ENCODE results near the gene CCHCR1.

The CCHCR1 gene

DNA sequence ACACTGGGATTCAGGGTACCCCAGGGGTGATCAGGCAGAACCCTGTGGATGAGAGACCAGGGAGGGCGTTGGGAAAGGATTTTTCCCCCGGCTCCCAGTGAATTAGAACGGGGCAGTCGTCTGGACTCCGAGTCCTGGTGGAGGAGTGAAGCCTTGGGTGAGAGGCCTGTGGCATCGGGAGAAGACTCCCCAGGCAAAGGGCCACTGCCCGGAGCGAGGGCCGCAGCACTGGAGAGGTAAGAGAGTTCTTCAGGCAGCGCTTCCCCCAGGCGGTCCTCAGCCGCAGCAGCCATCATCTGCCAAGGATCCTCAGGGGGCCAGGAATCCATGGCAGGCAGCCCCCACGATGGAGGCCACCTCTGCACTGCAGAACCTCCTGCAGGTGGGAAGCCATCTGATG lies 45.9 kb downstream of the CCHCR1 start:
- Histone ChIP-seq H3K27ac (no peak overlapping the region), H3K4me3 (no peak overlapping the region)
- DNase-seq (ENCODE audit: low spot score) = no peak
- TF ChIP-seq, protein P1, sequence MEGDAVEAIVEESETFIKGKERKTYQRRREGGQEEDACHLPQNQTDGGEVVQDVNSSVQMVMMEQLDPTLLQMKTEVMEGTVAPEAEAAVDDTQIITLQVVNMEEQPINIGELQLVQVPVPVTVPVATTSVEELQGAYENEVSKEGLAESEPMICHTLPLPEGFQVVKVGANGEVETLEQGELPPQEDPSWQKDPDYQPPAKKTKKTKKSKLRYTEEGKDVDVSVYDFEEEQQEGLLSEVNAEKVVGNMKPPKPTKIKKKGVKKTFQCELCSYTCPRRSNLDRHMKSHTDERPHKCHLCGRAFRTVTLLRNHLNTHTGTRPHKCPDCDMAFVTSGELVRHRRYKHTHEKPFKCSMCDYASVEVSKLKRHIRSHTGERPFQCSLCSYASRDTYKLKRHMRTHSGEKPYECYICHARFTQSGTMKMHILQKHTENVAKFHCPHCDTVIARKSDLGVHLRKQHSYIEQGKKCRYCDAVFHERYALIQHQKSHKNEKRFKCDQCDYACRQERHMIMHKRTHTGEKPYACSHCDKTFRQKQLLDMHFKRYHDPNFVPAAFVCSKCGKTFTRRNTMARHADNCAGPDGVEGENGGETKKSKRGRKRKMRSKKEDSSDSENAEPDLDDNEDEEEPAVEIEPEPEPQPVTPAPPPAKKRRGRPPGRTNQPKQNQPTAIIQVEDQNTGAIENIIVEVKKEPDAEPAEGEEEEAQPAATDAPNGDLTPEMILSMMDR (IDR thresholded peaks at IDR 0.05) = no peak

DNA sequence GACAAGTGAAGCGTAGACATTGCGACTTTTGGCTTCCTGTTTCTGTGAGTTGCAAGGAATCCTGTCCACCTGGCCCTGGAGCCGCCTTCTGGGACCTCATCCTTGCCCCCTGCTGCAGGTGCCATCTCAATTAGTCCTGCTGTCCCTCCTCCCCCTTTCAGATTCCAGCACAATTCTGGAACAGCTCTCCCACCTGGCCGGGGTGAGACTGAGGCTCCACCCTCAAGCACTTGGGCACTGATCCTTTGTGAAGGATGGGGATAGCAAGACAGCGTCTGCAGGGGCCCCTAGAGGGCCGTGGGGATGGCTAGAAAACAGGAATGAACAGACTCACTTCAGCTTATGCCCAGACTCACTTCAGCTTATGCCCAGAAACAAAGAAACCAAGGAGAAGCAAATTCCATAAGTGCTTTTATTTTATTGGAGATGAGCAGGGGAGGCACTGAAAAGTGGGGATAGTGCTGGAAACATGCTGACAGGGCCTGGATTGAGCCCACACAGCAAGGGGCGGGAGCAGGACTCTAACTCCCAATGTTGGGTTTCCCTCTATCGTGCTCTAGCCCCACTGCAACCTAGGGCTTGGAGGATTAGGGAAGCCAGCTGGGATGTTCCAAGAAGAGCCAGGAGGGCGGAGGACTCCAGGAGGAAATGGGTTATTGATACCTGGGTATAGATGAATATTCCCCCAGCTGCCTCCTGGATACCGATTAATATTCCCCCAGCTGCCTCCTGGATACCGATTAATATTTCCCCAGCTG lies 46.6 kb downstream of the CCHCR1 start:
- H3K4me3 ChIP-seq = no peak overlapping the region
- H3K27ac ChIP-seq = no peak overlapping the region
- TF ChIP-seq, protein P1 (IDR thresholded peaks at IDR 0.05) = no peak
- no peak for DNase-seq (ENCODE audit: low spot score)

DNA sequence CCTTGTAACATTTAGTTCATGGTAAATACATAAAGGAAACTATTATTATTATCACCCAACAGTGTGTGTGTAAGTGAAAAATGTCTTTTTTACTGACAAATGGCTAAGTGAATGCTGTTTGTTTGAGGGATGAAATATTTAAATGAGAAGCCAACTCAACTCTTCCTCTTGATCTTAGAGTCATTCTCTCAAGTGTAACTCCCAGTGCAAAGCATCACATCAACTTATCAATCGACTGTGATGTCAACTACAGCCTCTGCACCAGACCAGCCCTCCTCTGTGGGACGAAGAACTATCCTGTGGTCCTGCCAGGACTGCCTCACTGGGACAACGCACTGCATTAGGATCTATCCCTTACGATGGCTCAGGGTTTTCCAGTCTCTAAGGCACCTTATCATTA lies 50.5 kb downstream of the CCHCR1 start:
- DNase-seq (ENCODE audit: low spot score) = no peak
- TF ChIP-seq, protein P1 (IDR thresholded peaks at IDR 0.05) = no peak
- no peak overlapping the region for H3K4me3 ChIP-seq
- no peak overlapping the region for H3K27ac ChIP-seq

DNA sequence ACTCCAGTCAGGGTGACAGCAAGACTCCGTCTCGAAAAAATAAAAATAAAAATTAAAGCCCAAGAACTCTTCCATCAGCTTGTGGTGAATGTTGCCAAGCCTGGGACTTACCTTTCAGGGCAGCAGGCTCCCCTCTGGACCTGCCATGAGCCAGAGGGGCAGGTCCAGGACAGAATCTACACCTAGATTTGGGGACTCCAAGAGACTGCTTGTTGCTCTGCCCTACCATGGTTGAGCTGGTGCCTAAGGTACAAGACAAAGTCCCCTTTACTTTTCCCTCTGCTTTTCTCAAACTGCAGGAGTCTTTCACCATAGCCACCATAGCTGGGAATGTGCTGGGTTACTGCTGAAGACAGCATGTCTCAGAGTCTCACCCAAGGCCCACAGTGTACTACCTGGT lies 54.5 kb downstream of the CCHCR1 start:
- Histone ChIP-seq H3K27ac (no peak overlapping the region), H3K4me3 (no peak overlapping the region)
- TF ChIP-seq, protein P1 (IDR thresholded peaks at IDR 0.05) = no peak
- DNase-seq (ENCODE audit: low spot score) = no peak

- Histone ChIP-seq H3K4me3 (no peak overlapping the region), H3K27ac (no peak overlapping the region)
- DNase-seq (ENCODE audit: low spot score) = no peak
- TF ChIP-seq, protein P1 (IDR thresholded peaks at IDR 0.05) = no peak
These were observed 59.1 kb downstream of the CCHCR1 start for GRCh38 chr6:31098449-31098938.

GRCh38 chr6:31096656-31097055 lies 60.9 kb downstream of the CCHCR1 start:
- H3K27ac ChIP-seq = no peak overlapping the region
- no peak overlapping the region for H3K4me3 ChIP-seq
- TF ChIP-seq, protein P1 (IDR thresholded peaks at IDR 0.05) = no peak
- no peak for DNase-seq (ENCODE audit: low spot score)

DNA sequence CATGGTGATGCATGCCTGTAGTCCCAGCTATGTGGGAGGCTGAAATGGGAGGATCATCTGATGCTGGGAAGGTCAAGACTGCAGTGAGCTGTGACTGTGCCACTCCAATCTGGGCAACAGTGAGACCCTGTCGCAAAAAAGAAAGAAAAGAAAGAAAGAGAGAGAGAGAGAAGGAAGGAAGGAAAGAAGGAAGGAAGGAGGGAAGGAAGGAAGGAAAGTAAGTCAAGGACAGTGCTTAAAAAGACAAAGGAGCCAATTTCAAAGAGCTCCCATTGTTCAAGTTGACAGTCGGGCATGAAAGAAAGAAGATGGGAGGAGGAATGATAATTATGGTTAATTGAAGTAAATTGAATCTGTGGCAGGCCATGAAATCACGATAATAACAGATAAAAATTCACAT lies 61.4 kb downstream of the CCHCR1 start:
- Histone ChIP-seq H3K4me3 (no peak overlapping the region), H3K27ac (no peak overlapping the region)
- TF ChIP-seq, protein P1 (IDR thresholded peaks at IDR 0.05) = no peak
- no peak for DNase-seq (ENCODE audit: low spot score)
